HG02840 (cell line): ENCODE measurements around the gene CTAGE8.
"Not testable (repeated sequence)": the region's sequence is repeated elsewhere in the genome, so short reads cannot be mapped to it uniquely, and the experiment has no call there.

ENCODE experiments used
- ATAC-seq: cut with Tn5 transposase; IDR thresholded peaks from one replicate; pipeline ENCODE4 v1.9.1; 2021; ENCODE audit warnings: mild to moderate bottlenecking, moderate library complexity, moderate number of reproducible peaks; ENCODE audit not compliant: unreplicated experiment, low FRiP score

CTAGE8 gene

DNA sequence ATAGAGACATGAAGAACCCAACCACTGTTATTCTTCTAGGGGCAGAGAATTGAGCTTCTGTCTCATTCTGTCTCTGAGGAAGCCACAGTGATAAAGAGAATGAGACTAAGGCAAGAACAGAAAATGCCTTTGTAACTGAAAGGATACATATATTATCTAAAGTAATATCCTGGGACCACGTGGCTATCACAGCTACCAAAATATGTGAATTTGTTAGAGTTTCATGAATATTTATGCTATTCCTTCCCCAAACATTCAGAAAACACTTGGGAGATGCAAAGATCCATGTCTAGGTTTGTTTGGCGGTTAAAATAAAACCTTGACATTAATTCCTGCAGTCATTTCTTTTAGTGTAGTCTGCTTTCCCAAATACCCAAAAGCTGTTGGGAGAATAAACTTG is 7.0 kb downstream of the CTAGE8 start:
- ATAC-seq = not testable (repeated sequence)

DNA sequence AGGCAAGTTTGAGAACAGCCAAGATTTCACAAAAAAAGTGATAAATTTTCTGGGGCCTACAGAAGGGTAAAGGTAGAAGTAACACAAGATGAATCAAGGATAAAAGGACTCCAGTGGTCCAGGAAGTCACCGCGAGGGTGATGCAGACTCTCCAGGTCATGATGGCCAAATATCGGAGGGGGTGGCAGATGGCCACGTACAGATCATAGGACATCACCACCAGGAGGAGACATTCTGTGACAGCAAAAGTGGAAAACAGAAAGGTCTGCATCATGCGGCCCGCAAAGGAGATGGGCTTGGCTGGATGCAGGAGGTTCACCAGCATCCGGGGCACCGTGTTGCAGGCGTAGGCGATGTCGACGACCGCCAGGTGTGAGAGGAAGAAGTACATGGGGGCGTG is 10.0 kb downstream of the CTAGE8 start:
- ATAC-seq = not testable (repeated sequence)

DNA sequence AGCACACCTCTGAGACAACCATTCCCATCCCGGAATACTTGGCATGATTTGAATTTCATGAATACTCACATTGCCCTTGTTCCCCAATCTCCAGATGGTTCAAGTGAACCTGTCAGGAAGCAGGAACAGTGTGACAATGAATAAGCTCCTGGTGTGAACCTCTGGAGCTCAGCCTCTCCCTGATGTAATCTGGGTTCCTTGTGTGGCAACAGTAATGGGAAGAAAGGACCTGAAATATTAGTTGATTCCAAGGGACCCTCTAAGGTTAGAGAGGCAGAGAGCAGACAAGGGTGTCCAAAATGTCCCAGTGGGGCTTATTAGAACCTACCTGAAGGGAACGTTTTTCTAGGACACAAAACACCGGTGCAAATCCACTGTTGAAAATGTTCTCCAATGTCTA is 13.0 kb downstream of the CTAGE8 start:
- no peak for ATAC-seq

DNA sequence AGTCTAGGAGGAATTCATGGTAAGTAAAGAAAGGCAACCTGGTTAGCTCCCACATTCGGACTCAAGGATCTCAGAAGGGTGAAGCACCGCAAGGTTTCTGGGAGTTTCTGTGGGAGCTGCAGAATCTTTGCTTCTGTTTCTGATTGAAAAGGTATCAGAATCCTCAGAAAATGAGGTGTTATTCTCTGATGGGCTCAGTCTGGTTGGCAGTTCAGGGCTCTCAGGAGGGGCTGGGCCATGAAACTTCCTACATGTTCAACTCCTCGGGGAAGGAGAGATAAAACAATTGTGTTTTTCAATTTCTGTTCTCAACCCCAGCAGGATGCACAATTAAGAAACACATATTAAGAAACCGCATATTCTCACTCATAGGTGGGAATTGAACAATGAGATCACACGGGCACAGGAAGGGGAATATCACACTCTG is 13.6 kb downstream of the CTAGE8 start:
- ATAC-seq = no peak

DNA sequence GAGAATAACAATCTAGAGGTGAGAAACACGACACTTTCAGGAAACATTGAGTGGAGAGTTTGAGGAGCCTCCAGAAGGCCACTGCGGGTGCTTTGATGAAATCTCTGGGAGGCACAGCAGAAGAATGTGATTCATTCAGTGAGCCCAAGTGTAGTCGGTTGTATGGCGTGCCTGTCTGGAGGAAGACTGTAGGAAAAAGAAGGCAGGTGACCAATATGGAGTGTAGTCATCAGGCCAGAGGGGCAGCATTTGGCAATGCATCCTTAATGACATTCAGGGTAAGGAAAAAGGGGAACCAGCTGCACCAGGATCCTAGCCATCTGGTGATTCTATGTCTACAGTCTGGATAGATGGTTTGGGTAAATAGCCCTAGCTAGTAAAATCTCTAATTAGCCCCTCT is 16.8 kb downstream of the CTAGE8 start:
- not testable (repeated sequence) for ATAC-seq

DNA sequence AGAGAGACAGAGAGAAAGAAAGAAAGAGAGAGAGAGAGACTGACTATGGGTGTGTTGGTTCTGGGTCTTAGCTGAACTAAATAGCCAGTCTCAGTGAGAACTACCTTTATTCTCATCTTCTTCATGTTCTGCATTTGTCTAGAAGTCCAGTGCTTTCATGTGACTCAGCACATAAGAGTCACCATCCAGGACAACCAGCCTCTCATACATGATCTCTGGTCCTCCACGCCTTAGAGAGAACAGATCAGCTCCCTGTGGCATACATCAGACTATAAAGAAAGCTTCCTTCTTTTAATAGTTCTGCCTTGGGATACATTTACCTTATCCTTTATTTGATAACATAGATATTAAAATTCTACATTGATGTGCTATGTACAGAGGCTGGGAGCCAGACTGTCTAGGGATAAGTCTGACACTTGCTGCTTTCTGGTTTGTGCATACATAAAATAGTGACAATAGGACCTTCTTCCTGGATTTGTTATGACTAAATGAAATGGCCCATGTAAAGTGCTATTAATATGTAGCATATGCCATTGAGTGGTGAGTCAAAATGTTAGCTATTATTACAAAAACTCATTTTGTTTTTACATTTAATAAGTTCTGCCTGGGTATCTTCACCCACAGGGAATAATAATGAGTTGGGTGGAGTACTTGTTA is 21.3 kb downstream of the CTAGE8 start:
- not testable (repeated sequence) for ATAC-seq

DNA sequence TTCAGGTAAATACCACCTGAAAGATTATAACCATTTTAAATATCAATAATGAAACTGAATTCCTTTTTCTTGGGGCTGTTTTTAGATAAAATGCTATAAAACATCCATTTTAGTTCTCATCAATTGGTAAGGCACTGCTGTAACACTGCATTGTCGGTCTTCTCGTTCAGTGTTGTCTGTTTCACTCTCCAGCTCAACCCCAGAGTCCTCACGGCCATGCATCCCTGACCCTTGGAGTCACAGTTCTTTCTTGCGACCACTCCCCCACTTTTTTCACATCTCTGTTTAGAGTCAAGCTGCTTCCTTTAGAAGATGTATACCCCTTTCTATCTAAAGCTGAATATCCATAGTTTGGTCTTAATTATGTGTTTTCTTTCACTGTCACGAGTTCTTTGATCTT is 22.1 kb downstream of the CTAGE8 start:
- not testable (repeated sequence) for ATAC-seq

DNA sequence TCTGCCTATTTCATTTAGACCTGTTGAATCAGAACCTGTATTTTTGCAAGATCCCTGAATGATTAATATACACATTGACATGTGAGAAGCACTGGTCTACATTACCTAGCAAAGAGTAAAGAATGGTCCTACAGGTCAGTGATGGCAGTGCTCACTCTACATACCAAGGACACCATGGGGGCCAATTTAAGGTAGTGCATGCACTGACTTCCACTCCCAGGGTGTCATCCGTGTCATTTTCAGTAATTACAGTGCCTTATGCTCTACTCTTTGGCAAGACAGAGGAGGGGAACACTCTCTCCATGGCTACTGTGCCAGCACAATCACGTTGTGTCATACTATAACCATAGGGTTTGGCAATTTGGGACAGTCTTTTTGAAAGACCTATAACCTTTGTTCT is 23.7 kb downstream of the CTAGE8 start:
- ATAC-seq = not testable (repeated sequence)

DNA sequence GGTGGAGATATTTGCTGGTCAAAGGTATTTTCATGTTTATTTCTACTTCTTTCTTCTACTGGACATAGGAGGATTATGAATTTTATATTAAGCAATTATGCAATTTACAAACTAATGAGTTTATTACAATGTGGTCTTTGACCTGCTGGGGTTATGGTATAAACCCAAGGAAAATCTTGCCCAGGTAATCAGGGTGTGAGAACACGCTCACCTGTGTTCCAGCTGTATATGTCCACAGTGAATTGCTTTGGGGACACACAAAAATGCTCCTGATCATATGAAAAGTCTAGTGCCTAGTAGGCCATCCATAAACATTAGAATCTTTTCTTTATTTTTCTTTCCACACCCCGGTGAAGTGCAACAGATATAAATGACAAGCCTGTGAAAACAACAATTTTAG is 29.7 kb downstream of the CTAGE8 start, which contains the start of gene OR2A42:
TSS of gene OR2A42 (minus strand) at position 241 of the 400 bp plus-strand sequence. CDS start 6,762 bp downstream, outside the sequence.
- not testable (repeated sequence) for ATAC-seq

DNA sequence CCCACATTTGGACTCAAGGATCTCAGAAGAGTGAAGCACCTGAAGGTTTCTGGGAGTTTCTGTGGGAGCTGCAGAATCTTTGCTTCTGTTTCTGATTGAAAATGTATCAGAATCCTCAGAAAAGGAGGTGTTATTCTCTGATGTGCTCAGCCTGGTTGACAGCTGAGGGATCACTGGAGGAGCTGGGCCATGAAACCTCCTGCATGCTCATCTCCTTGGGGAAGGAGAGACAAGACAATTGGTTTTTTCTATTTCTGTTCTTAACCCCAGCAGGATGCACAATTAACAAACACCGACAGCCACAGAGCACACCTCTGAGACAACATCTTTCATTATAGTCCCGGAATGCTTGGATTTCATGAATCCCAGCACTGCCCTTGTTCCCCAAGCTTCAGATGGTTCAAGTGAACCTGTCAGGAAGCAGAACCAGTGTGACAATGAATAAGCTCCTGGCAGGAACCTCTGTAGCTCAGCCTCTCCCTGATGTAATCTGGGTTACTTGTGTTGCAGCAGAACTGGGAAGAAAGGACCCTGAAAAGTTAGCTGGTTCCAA is 30.5 kb downstream of the CTAGE8 start:
- ATAC-seq = not testable (repeated sequence)

DNA sequence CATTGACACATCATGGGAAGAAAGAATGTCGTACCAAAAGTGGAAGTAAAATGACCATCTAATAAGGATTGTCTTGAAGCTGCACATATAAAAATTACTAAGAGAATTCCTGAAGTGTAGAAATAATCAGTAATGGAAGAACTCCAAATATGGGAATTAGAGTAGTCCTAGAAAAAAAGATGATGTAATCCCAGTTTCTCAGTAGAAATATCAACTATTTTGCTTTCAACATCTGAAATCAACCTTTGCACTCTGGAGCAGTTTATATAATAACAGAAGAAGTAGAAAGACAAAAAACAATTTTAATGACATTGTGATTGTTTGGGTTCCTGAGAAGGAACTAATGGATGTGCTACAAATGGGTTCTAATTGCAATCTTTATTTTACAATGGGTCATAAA is 36.0 kb downstream of the CTAGE8 start:
- not testable (repeated sequence) for ATAC-seq

DNA sequence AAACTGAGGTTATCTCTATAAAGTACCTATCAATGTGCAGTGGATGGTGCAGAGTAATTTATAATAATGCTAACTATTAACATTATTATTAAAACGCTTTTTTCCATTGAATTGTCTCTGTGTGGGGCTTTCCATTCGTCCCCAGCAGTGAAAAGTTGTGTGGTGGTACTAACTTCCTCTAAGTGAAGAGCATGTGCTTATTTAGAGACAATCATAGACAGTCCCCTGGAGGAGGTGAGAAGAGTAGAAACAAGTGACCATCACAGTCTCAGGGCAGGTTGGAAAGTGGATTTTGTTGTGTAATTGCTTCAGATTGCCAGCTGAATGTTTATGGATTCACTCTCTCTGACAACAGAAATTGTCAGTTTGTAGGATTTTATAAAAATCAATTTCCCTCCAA is 38.1 kb downstream of the CTAGE8 start:
- not testable (repeated sequence) for ATAC-seq

DNA sequence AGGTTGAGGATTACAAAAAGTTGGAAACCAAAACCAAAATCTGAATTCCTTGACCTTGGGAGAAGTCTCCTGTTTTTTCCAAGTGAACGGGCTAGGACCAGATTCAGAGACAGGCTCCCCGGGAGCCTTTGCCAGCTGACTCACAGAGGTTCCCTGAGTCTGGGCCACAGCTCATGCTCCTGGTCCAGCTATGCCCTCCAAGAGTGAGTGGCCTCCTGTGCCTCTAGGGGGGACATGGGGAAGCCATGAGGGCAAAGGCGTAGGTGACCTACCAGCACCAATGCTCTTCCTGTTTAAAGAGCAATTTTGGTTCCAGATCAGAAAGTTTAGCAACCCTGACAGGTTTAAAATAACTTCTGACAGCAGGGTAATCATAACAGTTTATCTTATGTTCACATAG is 40.3 kb downstream of the CTAGE8 start:
- not testable (repeated sequence) for ATAC-seq

DNA sequence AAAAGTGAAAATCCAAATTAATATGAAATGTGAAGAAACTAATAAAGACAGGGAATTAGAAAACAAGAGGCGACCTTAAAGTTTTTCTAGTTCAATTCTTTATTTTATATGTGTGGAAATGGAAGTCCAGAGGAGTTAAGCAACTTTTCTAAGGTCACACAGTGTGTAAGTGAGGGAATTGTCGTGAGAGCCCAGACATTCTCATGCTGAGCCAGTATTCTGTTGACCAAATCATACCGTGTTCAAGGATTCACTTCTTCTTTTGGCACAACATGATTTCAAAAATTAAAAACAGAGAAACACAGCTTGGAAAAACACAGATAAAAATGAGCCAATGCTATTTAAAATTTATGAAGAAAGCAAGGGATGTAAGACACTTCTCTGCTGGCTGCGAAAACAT is 42.2 kb downstream of the CTAGE8 start:
- not testable (repeated sequence) for ATAC-seq

DNA sequence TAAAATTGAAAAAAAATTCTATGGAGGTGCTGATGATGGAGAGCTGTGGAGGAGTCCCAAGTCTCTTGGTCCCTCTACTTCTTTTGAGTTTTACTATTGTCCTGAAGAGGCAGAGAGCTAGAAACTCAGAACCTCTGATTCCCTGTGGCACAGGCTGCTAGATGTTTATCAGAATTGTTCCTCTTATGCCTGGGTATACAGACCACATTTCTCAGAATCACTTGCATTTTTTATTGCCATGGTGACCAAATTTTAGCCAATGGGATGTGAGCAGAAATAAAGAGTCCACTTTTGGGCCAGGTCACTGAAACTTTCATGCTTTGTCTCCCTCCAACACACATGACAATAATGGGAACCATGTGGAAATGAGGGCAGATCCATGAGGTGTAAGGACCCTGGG is 45.4 kb downstream of the CTAGE8 start:
- ATAC-seq = not testable (repeated sequence)

DNA sequence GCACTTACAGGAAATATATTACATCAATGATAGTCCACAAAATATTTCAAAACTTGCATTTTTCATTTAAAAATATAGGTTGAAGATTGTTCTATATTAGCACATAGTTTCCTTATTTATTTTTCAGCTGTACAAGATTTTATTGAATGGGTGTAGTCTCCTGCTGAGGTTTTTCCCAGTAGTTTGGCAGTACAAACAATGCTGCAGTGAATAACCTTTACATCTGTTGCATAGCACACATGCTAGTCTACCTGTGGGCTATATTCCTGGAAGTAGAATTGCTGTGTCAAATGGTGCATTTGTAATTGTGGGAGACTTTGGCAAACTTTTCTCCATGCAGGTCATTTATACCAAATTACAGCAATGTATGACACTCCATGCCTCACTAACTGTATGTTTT is 48.6 kb downstream of the CTAGE8 start:
- ATAC-seq = not testable (repeated sequence)

DNA sequence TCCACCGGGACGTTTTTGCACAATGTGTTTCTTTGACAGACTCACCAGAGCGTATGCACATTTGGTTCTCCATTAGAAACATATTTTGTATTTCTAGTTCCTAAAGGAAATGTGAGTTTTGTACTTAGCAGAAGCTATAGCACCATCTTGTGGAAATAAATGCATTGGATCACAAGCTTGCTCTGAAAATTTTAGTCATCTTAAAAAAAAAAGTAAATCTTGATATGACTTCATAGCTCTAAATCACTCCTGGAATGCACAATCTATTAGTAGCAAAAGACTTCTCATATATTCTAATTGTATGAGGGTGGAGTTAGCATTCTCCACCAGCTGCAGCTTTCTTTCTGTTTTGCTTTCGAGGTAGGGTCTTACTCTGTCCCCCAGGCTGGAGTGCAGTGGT is 49.9 kb downstream of the CTAGE8 start:
- ATAC-seq = not testable (repeated sequence)

DNA sequence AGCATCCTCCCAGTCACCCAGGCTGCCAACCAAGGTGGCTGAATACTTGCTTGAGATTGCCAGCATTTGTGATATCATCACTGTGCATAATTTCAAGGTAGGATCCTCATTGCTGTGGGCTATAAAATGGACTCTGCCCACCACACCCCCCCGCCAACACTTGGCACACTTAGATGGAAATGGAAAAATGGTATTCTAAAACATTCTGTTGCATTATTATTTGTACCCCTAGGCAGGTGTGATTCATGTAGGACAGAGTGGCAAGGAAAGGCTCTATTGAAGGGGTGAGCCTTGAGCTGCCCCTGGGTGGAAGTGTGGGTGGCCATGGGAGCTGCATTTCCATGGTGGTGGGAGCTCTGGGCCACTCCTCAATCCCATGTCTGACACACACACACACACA is 50.5 kb downstream of the CTAGE8 start:
- ATAC-seq = not testable (repeated sequence)

DNA sequence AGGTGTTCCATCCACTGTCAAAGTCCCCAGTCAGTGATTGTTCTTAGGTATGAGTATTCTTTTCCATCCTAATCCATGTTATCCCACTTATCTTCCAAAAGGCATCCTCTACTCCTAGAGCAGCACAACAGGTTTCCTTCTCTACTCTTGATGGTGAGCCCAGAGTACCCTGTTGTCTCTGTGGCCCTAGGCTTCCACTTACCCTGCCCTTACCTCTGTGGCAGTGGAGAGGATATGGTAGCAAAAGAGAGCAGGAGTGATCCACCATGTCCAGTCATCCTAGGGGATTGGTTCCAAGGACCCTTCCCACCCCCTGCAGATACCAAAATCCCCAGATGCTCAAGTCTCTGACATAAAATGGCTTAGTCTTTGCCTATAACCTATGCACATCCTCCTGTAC is 51.9 kb downstream of the CTAGE8 start:
- not testable (repeated sequence) for ATAC-seq
